ENCODE results near the gene FERMT3. TPM values are rescaled to one million over a fixed set of nuclear protein-coding genes. Genes with fewer than 3 reads are reported as not detected.

The FERMT3 gene
- total and polyA plus RNA-seq, 2 of the 13 experiments (the other 11 are each of a cell fraction or from before 2014, with no cell fraction given): 0.29 TPM; not detected in 1

DNA sequence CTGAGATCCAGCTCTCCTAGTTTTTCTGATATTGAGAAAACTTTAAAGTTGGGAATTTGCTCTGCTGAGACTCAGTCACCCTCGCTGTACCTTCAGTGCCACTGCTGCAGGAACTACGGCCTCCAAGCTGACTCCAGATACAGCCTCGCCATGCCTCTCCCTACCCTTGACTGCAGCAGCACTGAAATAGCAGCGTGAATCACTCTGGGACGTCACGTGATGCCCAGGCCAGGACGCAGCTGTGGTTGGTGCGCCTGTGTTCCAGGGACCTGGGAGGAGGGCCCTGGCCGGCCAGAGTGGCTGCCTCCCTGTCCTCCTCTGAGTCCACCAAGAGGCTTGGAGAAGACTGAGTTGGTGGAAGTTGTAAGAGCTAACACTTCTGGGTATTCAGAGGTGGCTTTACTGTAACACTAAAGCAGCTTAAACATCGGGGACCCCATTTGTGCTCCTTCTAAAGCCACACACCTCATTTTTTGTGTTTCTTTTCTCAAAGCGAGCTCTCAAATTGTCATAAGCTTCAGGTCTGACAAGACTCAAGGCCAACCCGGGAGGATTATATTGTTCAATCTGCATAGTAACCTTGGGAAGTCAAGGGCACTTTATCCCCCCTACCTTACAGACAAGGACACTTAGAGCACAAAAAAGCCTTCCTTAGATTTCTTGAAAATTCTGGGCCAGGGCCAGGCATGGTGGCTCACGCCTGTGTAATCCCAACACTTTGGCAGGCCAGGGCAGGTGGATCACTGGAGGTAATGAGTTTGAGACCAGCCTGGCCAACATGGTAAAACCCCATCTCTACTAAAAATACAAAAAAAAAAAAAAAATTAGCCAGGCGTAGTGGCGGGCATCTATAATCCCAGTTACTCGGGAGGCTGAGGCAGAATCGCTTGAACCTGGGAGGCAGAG lies 24.8 kb upstream of the FERMT3 start (continued):
- TF ChIP-seq TBP (CRISPR knock-in tag; IDR thresholded peaks at IDR 0.05): no peak
- TF ChIP-seq BCLAF1 (IDR thresholded peaks at IDR 0.05): no peak
- no peak for TF ChIP-seq FOXK2 (IDR thresholded peaks at IDR 0.05)
- TF ChIP-seq POLR2AphosphoS2 (IDR thresholded peaks at IDR 0.05; ENCODE audit: low read depth, low read length): no peak
- TF ChIP-seq ATF1 (CRISPR knock-in tag; IDR thresholded peaks at IDR 0.05): no peak
- peak; percentile 84 for TF ChIP-seq POLR2G (IDR thresholded peaks at IDR 0.05; ENCODE audit: low read depth, low read length)
- TF ChIP-seq, protein P1, sequence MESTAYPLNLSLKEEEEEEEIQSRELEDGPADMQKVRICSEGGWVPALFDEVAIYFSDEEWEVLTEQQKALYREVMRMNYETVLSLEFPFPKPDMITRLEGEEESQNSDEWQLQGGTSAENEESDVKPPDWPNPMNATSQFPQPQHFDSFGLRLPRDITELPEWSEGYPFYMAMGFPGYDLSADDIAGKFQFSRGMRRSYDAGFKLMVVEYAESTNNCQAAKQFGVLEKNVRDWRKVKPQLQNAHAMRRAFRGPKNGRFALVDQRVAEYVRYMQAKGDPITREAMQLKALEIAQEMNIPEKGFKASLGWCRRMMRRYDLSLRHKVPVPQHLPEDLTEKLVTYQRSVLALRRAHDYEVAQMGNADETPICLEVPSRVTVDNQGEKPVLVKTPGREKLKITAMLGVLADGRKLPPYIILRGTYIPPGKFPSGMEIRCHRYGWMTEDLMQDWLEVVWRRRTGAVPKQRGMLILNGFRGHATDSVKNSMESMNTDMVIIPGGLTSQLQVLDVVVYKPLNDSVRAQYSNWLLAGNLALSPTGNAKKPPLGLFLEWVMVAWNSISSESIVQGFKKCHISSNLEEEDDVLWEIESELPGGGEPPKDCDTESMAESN (CRISPR knock-in tag; conservative IDR thresholded peaks at IDR 0.05): 0 out of 2 replicates have a peak, but pooled peaks have one; percentile 53
- no peak for TF ChIP-seq ZNF367 (CRISPR knock-in tag; IDR thresholded peaks at IDR 0.05; ENCODE audit: borderline replicate concordance)
- no peak for TF ChIP-seq ZNF136 (CRISPR knock-in tag; IDR thresholded peaks at IDR 0.05; ENCODE audit: low read depth)
- no peak for TF ChIP-seq ZNF510 (CRISPR knock-in tag; IDR thresholded peaks at IDR 0.05; ENCODE audit: low read depth)
- TF ChIP-seq ZNF550 (CRISPR knock-in tag; IDR thresholded peaks at IDR 0.05; ENCODE audit: borderline replicate concordance): no peak
- TF ChIP-seq, protein P2, sequence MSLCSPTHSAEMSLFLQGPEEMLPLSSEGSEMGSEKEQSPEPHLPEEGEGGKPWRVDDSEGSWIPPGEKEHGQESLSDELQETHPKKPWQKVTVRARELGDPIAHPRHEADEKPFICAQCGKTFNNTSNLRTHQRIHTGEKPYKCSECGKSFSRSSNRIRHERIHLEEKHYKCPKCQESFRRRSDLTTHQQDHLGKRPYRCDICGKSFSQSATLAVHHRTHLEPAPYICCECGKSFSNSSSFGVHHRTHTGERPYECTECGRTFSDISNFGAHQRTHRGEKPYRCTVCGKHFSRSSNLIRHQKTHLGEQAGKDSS (CRISPR knock-in tag; IDR thresholded peaks at IDR 0.05; ENCODE audit: borderline replicate concordance, low read depth): no peak
- no peak for TF ChIP-seq ZBTB7B (CRISPR knock-in tag; IDR thresholded peaks at IDR 0.05)
- TF ChIP-seq NR2F6 (IDR thresholded peaks at IDR 0.05): no peak
- TF ChIP-seq NR2F6 (CRISPR knock-in tag; IDR thresholded peaks at IDR 0.05): no peak
- TF ChIP-seq ZNF253 (CRISPR knock-in tag; IDR thresholded peaks at IDR 0.05; ENCODE audit: borderline replicate concordance): no peak
- no peak for TF ChIP-seq ZNF232 (CRISPR knock-in tag; IDR thresholded peaks at IDR 0.05; ENCODE audit: borderline replicate concordance)
- no peak for TF ChIP-seq ZNF83 (CRISPR knock-in tag; IDR thresholded peaks at IDR 0.05; ENCODE audit: borderline replicate concordance)
- no peak for TF ChIP-seq JARID2 (CRISPR knock-in tag; IDR thresholded peaks at IDR 0.05; ENCODE audit: insufficient replicate concordance)
- TF ChIP-seq, protein P3, sequence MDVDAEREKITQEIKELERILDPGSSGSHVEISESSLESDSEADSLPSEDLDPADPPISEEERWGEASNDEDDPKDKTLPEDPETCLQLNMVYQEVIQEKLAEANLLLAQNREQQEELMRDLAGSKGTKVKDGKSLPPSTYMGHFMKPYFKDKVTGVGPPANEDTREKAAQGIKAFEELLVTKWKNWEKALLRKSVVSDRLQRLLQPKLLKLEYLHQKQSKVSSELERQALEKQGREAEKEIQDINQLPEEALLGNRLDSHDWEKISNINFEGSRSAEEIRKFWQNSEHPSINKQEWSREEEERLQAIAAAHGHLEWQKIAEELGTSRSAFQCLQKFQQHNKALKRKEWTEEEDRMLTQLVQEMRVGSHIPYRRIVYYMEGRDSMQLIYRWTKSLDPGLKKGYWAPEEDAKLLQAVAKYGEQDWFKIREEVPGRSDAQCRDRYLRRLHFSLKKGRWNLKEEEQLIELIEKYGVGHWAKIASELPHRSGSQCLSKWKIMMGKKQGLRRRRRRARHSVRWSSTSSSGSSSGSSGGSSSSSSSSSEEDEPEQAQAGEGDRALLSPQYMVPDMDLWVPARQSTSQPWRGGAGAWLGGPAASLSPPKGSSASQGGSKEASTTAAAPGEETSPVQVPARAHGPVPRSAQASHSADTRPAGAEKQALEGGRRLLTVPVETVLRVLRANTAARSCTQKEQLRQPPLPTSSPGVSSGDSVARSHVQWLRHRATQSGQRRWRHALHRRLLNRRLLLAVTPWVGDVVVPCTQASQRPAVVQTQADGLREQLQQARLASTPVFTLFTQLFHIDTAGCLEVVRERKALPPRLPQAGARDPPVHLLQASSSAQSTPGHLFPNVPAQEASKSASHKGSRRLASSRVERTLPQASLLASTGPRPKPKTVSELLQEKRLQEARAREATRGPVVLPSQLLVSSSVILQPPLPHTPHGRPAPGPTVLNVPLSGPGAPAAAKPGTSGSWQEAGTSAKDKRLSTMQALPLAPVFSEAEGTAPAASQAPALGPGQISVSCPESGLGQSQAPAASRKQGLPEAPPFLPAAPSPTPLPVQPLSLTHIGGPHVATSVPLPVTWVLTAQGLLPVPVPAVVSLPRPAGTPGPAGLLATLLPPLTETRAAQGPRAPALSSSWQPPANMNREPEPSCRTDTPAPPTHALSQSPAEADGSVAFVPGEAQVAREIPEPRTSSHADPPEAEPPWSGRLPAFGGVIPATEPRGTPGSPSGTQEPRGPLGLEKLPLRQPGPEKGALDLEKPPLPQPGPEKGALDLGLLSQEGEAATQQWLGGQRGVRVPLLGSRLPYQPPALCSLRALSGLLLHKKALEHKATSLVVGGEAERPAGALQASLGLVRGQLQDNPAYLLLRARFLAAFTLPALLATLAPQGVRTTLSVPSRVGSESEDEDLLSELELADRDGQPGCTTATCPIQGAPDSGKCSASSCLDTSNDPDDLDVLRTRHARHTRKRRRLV (CRISPR knock-in tag; IDR thresholded peaks at IDR 0.05): no peak
